Measurements from ENCODE around the gene OR6C3. TPM values are rescaled to one million over a fixed set of nuclear protein-coding genes. Genes with fewer than 3 reads are reported as not detected.

The OR6C3 gene
- total and polyA plus RNA-seq, 3 experiments from 2014 or later: not detected

DNA sequence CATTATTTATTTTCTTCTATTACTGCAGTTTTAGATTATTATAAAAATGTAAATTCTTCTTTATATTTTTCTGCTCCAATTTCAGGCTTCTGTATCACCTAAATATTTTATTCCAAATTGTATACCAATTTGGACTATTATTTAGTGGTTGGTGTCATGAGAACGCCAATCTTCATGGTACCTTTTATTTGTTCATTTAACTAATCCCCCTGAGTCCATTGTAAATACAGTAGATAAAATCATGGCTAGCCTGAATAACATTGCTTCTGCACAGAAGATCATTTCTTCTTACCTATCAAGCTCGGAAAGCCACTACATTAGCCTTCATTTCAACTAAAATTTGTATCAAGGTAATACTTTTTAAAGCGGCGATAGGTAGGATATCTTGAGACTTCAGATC, 32.1 kb downstream of the OR6C3 start, which contains the start of gene OR6C75:
OR6C75 (plus strand) TSS at position 301 of the 400 bp plus-strand sequence. CDS start 2,136 bp downstream, outside the sequence.
- Histone ChIP-seq H3K36me3 (ENCODE audit: insufficient read depth, low read length) (no peaks in the 10 kb centered on the region), H3K4me3 (ENCODE audit: low read length) (no peak within 1 kb of the TSS), H3K27me3 (ENCODE audit: insufficient read depth, low read length, poor library complexity, severe bottlenecking) (no peaks in the 10 kb centered on the region), H3K27ac (ENCODE audit: low read depth, low read length) (no peak within 1 kb of the TSS), H3K9me3 (ENCODE audit: low read length) (no peaks in the 10 kb centered on the region), H3K4me1 (ENCODE audit: insufficient read depth, low read length) (no peaks in the 10 kb centered on the region)
- POLR2A ChIA-PET: no interaction called here
- no peak within 1 kb of the TSS for H3K4me3 Mint-ChIP-seq
- peaks cover 0 to 2% (median 0%) of the 10 kb centered on the region in 5 donors for H3K9me3 Mint-ChIP-seq
- no peaks in the 10 kb centered on the region for H3K4me1 Mint-ChIP-seq
- no peak within 1 kb of the TSS for H3K27ac Mint-ChIP-seq
- CTCF ChIA-PET: no interaction called here
- H3K27me3 Mint-ChIP-seq: peaks cover 6 to 31% of the 10 kb centered on the region in 2 donors
- no peaks in the 10 kb centered on the region for H3K36me3 Mint-ChIP-seq
- DNase-seq: no peak

- Mint-ChIP-seq H3K27me3 (peaks cover 7 to 29% of the 10 kb centered on the region in 2 donors), H3K4me3 (no peak overlapping the region), H3K9me3 (peaks cover 0 to 2% (median 0%) of the 10 kb centered on the region in 5 donors), H3K4me1 (no peaks in the 10 kb centered on the region), H3K36me3 (no peaks in the 10 kb centered on the region), H3K27ac (no peak overlapping the region)
- Histone ChIP-seq H3K4me1 (ENCODE audit: insufficient read depth, low read length) (no peaks in the 10 kb centered on the region), H3K9me3 (ENCODE audit: low read length) (no peaks in the 10 kb centered on the region), H3K27ac (ENCODE audit: low read depth, low read length) (no peak overlapping the region), H3K27me3 (ENCODE audit: insufficient read depth, low read length, poor library complexity, severe bottlenecking) (no peaks in the 10 kb centered on the region), H3K4me3 (ENCODE audit: low read length) (no peak overlapping the region), H3K36me3 (ENCODE audit: insufficient read depth, low read length) (no peaks in the 10 kb centered on the region)
- DNase-seq: no peak
- ChIA-PET POLR2A (no interaction called here), CTCF (no interaction called here)
Measured at GRCh38 chr12:55365086-55365485, 34.5 kb downstream of the OR6C3 start.

DNA sequence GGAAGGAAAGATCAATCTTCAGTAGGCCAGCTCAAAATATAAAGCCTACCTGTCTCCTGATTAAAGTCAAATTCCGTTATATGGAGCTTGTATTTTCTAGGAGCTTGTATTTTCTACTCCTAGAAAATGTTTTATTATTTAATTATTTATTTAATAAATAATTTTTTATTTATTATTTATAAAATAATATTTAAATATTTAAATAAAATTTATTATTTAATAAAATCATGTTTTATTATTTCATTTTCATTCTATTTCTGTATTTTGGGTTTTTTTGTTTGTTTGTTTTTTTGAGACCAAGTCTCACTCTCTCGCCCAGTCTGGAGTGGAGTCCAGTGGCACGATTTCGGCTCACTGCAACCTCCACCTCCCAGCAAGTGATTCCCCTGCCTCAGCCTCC, 42.0 kb downstream of the OR6C3 start:
- Mint-ChIP-seq H3K4me3 (no peak overlapping the region), H3K36me3 (no peaks in the 10 kb centered on the region), H3K27me3 (peaks cover 2 to 22% of the 10 kb centered on the region in 2 donors), H3K4me1 (no peaks in the 10 kb centered on the region), H3K9me3 (peaks cover 0 to 2% (median 0%) of the 10 kb centered on the region in 5 donors), H3K27ac (no peak overlapping the region)
- no peaks in the 10 kb centered on the region for H3K9me3 ChIP-seq (ENCODE audit: low read length)
- ChIA-PET POLR2A (no interaction called here), CTCF (no interaction called here)
- no peaks in the 10 kb centered on the region for H3K27me3 ChIP-seq (ENCODE audit: insufficient read depth, low read length, poor library complexity, severe bottlenecking)
- no peak overlapping the region for H3K27ac ChIP-seq (ENCODE audit: low read depth, low read length)
- H3K36me3 ChIP-seq (ENCODE audit: insufficient read depth, low read length): no peaks in the 10 kb centered on the region
- no peak overlapping the region for H3K4me3 ChIP-seq (ENCODE audit: low read length)
- H3K4me1 ChIP-seq (ENCODE audit: insufficient read depth, low read length): no peaks in the 10 kb centered on the region
- no peak for DNase-seq

Other genes with a start within 250 kb of the OR6C3 start
- not detected for gene OR9K2, start 204.3 kb upstream of the OR6C3 start, total RNA-seq
- gene OR9K2, start 204.3 kb upstream of the OR6C3 start, polyA plus RNA-seq: not detected
- gene OR10A7, start 109.7 kb upstream of the OR6C3 start, total RNA-seq: not detected
- not detected for gene OR10A7, start 109.7 kb upstream of the OR6C3 start, polyA plus RNA-seq
- gene OR6C74, start 86.1 kb upstream of the OR6C3 start, total RNA-seq: not detected
- gene OR6C74, start 86.1 kb upstream of the OR6C3 start, polyA plus RNA-seq: not detected
- not detected for gene OR6C6, start 34.2 kb upstream of the OR6C3 start, total RNA-seq
- gene OR6C6, start 34.2 kb upstream of the OR6C3 start, polyA plus RNA-seq: not detected
- gene OR6C1, start 16.4 kb upstream of the OR6C3 start, total RNA-seq: not detected
- not detected for gene OR6C1, start 16.4 kb upstream of the OR6C3 start, polyA plus RNA-seq
- not detected for gene OR6C75, start 32.2 kb downstream of the OR6C3 start, total RNA-seq
- gene OR6C75, start 32.2 kb downstream of the OR6C3 start, polyA plus RNA-seq: not detected
- gene OR6C65, start 69.8 kb downstream of the OR6C3 start, total RNA-seq: not detected
- gene OR6C65, start 69.8 kb downstream of the OR6C3 start, polyA plus RNA-seq: not detected
- not detected for gene OR6C76, start 95.5 kb downstream of the OR6C3 start, total RNA-seq
- gene OR6C76, start 95.5 kb downstream of the OR6C3 start, polyA plus RNA-seq: not detected
- gene OR6C2, start 113.3 kb downstream of the OR6C3 start, total RNA-seq: not detected
- gene OR6C2, start 113.3 kb downstream of the OR6C3 start, polyA plus RNA-seq: not detected
- gene OR6C70, start 139.4 kb downstream of the OR6C3 start, total RNA-seq: not detected
- gene OR6C70, start 139.4 kb downstream of the OR6C3 start, polyA plus RNA-seq: not detected
- gene OR6C68, start 161.6 kb downstream of the OR6C3 start, total RNA-seq: not detected
- gene OR6C68, start 161.6 kb downstream of the OR6C3 start, polyA plus RNA-seq: not detected
- gene OR6C4, start 218.9 kb downstream of the OR6C3 start, total RNA-seq: not detected
- not detected for gene OR6C4, start 218.9 kb downstream of the OR6C3 start, polyA plus RNA-seq
- not detected for gene OR2AP1, start 241.7 kb downstream of the OR6C3 start, total RNA-seq
- gene OR2AP1, start 241.7 kb downstream of the OR6C3 start, polyA plus RNA-seq: not detected

All from CD8-positive, alpha-beta memory T cell (primary cell).